GM19025 (cell line): ENCODE results near the gene C19orf73.
A peak's percentile ranks its signal among the peaks of the same experiment; 100 is the strongest.
"Not testable (repeated sequence)": the region's sequence is repeated elsewhere in the genome, so short reads cannot be mapped to it uniquely, and the experiment has no call there.

ENCODE experiments used
- ATAC-seq: cut with Tn5 transposase; IDR thresholded peaks from one replicate; pipeline ENCODE4 v1.9.1; 2021; ENCODE audit warnings: mild to moderate bottlenecking, low read depth, moderate library complexity; ENCODE audit not compliant: unreplicated experiment

The C19orf73 gene

DNA sequence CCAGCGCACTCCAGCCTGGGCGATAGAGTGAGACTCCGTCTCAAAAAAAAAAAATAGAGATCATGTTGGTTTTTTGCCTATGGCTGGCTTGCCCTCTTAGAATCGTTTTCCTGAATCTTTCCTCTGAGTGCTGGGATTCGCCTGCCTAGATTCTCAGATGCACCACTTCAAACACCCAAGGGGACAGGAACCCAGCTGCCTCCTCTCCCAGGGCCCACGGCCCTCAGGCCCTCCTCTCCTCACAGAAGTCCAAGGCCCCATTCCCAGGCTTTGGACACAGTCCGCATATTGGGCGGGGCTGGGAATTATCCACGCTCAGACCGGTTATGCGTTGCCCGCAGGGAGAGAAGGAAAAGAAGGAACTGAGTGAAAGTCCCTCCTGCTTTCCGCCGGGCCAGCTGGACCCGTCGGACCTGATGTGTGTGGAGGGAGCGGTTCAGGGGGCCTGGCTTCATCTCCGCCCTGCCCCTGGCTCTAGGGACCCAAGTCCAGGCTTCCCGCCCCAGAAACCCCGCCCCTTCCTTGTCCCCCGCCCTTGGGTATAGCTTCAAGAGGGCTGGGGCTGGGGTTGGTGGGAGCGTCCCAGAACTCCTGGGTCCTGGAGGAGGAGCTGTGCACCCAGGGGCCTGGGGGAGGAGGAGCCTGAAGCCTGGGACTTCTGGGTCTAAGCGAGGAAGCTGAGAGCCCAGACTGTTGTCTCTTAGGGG is 6.2 kb upstream of the C19orf73 start:
- ATAC-seq, result no peak

- ATAC-seq, result not testable (repeated sequence)
These were observed 4.3 kb upstream of the C19orf73 start for GRCh38 chr19:49123285-49123684.

DNA sequence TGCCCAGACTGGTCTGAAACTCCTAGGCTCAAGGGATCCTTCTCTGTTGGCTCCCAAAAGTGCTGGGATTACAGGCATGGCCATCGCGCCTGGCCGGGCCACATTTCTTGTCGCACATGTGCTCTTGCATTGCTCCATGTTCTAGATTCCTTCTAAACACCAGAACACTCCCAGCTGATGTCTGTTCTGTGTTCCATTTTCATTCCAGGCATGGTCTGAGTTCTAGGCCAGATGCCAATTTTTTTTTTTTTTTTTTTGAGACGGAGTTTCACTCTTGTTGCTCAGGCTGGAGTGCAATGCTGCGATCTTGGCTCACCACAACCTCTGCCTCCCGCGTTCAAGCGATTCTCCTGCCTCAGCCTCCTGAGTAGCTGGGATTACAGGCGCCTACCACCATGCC is 2.9 kb upstream of the C19orf73 start:
- ATAC-seq, result not testable (repeated sequence)

DNA sequence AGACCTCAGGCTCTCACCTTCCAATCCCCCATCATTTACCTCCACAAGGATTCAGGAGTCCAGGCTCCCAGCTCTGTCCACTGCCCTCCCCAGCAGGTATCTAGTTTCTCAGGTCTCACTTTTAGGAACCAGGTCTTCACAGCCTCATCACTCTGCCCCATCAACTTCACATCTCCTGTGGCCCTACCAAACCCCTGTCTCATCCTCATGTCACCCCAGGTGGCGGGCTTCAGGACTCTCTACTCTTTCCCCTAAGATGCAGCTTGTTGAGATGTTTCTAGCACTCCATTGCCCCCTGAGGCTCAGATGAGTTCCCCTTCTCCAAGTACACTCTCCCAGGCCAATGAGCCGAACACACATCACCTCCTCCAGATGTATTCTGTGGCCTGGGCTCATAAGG is 1.9 kb upstream of the C19orf73 start:
- ATAC-seq, result no peak

DNA sequence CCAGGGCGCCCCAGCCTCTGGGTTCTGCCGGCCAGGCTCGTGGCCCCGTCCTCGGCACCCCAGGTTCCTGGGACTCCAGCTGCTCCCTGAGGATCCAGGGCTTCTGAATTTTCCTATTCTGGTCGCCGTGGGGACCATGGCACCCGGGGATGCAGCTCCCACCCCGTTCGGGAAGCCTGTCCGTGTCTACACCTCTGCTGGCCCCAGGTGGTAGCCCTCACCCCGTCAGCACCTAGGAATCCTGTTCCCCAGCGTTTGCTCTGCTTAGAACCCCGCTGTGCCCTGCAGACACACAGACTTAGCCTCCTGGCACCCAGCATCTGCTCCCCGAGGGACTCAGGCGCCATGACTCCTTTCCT is 1.4 kb upstream of the C19orf73 start:
- ATAC-seq, result no peak

- no peak for ATAC-seq
These were observed 725 bp upstream of the C19orf73 start, which contains the start of gene PPFIA3 for GRCh38 chr19:49119411-49120324. Gene PPFIA3 (plus strand): TSS chr19:49119544. CDS start chr19:49127874, 8,330 bp downstream.

DNA sequence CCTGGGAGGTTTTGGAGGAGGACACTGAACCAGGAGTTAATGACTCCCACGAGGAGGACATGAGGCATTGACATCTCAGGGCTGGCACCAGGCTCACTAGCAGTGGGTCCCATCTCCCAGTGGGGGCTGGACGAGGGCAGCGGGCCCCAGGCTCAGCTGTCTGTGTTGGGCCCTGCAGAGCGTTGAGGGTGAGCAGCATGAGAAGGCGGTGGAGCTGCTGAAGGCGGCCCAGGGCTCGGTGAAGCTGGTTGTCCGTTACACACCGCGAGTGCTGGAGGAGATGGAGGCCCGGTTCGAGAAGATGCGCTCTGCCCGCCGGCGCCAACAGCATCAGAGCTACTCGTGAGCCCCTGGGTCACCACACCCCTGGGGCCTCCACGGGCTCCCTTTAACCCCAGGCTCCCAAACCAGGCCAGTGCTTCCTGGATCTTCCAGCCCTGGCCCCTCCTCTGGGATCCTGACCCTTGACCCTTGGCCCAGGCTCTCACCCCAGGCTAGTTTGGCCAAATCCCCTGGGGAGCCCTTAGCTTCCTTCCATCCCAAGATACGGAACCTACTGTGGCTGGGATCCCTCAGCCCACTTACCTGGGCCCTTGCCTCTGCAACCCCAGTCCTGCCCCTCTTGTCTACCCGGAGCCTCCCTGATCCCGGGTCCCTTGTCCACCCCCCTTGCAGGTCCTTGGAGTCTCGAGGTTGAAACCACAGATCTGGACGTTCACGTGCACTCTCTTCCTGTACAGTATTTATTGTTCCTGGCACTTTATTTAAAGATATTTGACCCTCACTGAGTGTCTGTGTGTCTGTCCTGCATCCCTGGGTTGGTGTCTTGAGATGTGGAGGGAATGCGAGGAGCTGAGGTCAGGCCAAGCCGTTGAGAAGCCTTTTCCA is 1.0 kb downstream of the C19orf73 start:
- no peak for ATAC-seq

GRCh38 chr19:49116544-49116943 is 2.4 kb downstream of the C19orf73 start:
- no peak for ATAC-seq

- ATAC-seq, result no peak
These were observed 4.1 kb downstream of the C19orf73 start for GRCh38 chr19:49114630-49115363.

DNA sequence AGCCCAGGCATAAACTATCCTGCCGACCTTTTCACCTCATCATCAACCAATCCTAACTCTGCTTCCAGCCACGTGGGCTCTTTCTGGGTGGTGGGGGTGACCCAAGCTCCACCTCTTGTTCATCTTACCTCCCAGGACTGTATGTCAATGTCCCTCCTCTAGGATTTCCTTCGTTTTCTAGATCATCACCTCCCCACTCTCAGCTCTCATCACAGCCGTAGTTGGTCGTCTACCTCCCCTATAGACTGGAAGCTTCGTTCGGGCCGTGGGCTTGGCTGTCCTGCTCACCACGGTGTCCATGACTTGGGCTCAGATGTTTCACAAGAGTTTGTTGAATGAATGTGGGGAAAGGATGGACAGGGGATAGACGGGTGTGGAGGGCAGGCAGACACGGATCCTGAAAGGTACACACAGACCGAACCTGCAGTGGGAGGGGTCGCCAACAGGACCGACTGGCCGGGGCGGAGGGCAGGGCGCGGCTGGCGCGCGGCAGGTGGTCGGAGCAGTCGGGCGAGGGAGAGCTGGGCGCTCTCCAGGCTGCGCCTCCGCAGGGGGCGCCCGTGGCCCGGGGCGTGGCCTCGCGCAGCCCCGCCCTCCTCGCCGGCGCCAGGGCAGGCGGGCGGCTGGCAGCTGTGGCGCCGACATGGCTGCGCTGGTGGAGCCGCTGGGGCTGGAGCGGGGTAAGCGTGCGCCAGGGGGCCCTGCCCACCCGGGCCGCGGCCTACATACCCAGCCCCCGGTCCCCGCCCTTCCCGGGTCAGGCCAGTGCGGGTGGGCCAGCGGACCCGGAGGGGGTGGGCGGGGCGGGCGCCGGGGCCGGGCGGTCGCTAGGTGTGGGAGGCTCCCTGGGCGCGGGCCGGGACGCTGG is 4.9 kb downstream of the C19orf73 start, which contains the start of gene LIN7B:
TSS of gene LIN7B (plus strand) at position 609 of the 868 bp plus-strand sequence. CDS start at position 644, 35 bp downstream.
- ATAC-seq, result peak; percentile 52

DNA sequence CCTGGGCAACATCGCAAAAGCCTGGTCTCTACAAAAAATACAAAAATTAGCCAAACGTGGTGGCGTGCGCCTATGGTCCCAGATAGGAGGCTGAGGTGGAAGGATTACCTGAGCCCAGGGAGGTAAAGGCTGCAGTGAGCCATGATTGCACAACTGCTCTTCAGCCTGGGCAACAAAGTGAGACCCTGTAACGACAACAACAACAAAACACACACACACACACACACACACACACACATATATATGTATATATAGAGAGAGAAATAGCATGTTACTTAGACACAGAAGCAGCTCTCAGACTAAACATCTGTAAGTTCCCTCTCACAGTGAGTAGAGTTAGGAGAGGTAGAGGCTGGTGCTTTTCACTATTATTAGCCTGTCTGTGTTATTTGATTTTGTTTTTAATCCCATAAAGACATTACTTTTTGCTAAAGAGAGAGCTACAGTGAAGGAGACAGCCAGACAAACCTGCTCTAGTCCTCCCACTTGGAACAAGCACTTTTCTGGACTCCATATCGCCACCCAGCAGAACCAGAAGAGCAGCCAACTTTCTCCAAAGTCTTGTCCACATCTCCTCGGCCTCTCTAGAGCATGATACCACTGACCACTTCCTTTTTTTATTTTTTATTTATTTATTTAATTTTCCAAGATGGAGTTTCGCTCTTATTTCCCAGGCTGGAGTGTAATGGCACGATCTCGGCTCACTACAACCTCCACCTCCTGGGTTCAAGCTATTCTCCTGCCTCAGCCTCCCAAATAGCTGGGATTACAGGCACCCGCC is 7.5 kb downstream of the C19orf73 start:
- ATAC-seq, result no peak

DNA sequence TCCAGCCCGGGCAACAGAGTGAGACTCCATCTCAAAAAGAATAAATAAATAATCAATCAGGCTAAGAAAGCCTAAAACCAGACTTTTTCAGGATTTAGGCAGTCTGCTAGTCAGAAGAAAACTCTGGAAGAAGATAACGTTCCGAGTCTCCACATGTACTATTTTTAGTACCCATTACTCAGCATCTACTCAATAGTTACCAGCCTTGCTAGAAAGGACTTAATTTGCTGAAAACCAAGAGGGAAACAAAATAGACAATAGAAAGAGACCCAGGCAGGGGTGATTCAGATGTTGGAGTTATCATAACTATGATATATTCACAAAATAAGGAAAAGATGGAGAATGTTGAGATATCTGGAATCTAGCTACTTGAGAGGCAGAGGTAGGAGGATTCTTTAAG is 8.4 kb downstream of the C19orf73 start:
- no peak for ATAC-seq

DNA sequence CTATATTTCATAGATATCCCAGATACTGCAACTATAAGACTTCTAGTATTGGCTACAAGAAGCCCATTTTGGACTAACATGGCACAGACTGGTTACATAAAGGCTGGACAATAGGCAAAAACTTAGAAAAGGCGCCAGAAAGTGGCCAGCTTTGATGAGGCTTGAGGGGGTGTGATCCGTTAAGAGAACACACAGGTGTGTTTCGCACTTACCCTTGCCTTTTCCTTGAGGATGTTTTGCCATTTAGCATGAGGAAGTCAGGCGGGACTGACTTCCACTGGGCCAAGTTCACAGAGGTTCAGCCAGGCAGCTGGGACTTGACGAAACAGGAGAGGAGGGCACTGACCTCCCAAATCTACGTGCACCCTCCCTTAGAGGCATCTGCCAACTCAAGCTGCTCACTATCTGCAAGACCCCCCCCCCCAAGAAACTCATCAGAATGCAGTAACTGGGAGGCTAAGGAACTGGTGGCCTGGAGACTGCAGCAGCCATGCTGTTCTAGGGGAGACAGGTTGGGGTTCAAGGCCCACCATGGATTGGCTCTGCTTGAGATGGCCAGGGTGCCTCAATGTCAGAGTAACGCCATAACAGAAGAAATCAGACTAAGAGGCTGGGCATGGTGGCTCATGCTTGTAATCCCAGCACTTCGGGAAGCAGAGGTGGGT is 9.2 kb downstream of the C19orf73 start:
- ATAC-seq, result no peak

DNA sequence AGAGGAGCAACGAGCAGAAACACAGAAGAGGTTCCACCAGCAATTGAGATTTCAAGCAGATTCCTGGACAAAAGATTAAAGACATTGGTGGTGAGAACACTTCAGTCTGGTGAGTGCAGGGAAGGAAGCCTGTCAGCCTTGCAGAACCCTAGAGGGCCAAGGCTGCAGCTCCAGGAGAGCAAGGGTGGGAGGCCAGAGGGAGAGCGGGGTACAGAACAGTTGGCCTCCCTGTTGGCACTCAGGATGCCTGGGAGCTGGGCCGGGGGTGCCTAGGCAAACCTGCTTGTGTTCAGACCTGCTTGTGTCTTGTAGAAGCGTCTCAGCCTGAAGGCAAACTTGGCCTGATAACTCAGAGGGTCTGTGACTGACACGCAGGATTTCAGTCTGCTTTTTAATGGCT is 9.9 kb downstream of the C19orf73 start:
- no peak for ATAC-seq

- no peak for ATAC-seq
These were observed 11.1 kb downstream of the C19orf73 start for GRCh38 chr19:49107625-49108459.

- ATAC-seq, result no peak
These were observed 12.3 kb downstream of the C19orf73 start for GRCh38 chr19:49106648-49107135.
